IMR-90 (cell line): ENCODE results near the gene MARCHF9. TPM values are rescaled to one million over a fixed set of nuclear protein-coding genes. Genes with fewer than 3 reads are reported as not detected.

Source experiments
- ATAC-seq: fragments of 200-7000 bp; cut with Tn5 transposase; 2 replicates; pipeline ENCODE4 v1.9.1; 2020; ENCODE audit warnings: low read depth, mild to moderate bottlenecking, moderate library complexity
- Bru-seq: library from RNA; stranded (reverse); fragments of 400-500 nt; gene quantifications from one replicate; lab custom pipeline; 2021; lab: Mats Ljungman, UMichigan
- BruChase-seq, 2 experiments: library from RNA; stranded (reverse); fragments of 400-500 nt; gene quantifications; one replicate each; lab custom pipeline; 2021; lab: Mats Ljungman, UMichigan
- BruUV-seq: library from RNA; stranded (reverse); fragments of 400-500 nt; replicated peaks from 2 replicates; lab custom pipeline; 2021; lab: Mats Ljungman, UMichigan
- CTCF ChIA-PET: fragments of 300-600 bp; formaldehyde crosslinking; extraction: SDS; loops from one replicate; lab custom pipeline; 2021; ENCODE audit warnings: antibody characterized with exemption; lab: Yijun Ruan, JAX
- POLR2A ChIA-PET: fragments of 300-600 bp; sonication (Branson Sonifier 250); formaldehyde crosslinking; loops from one replicate; lab custom pipeline; 2022; ENCODE audit warnings: antibody characterized with exemption; ENCODE audit not compliant: unreplicated experiment; lab: Charles Lee
- DNase-seq: peaks from one replicate; pipeline ENCODE4 v3.0.0; 2013
- H2AFZ ChIP-seq: replicated peaks from 2 replicates; pipeline ENCODE3; 2013; ENCODE audit warnings: low read length, mild to moderate bottlenecking; ENCODE audit not compliant: poor library complexity
- H2AK5ac ChIP-seq: 2 replicates; pipeline ENCODE4 v1.6.1; 2013; ENCODE audit warnings: low read depth, low read length, inconsistent platforms
- H2AK9ac ChIP-seq: replicated peaks from 2 replicates; pipeline ENCODE3; 2013; ENCODE audit warnings: mild to moderate bottlenecking, low read depth, low read length, moderate library complexity; ENCODE audit not compliant: poor library complexity
- H2BK120ac ChIP-seq: 2 replicates; pipeline ENCODE4 v1.6.1; 2013; ENCODE audit warnings: low read depth, low read length, inconsistent platforms
- H2BK15ac ChIP-seq: 3 replicates; pipeline ENCODE4 v1.6.1; 2013; ENCODE audit warnings: low read depth, low read length, inconsistent platforms
- H2BK20ac ChIP-seq: 2 replicates; pipeline ENCODE4 v1.6.1; 2013; ENCODE audit warnings: low read depth, mild to moderate bottlenecking, inconsistent platforms, low read length, moderate library complexity
- H2BK5ac ChIP-seq: 2 replicates; pipeline ENCODE4 v1.6.1; 2013; ENCODE audit warnings: mild to moderate bottlenecking, low read depth, low read length, inconsistent platforms; ENCODE audit not compliant: poor library complexity, severe bottlenecking
- H3K14ac ChIP-seq: replicated peaks from 2 replicates; pipeline ENCODE4 v1.6.1; 2013; ENCODE audit warnings: low read depth, low read length, inconsistent platforms
- H3K18ac ChIP-seq: 2 replicates; pipeline ENCODE4 v1.6.1; 2013; ENCODE audit warnings: low read depth, low read length, control low read depth
- H3K23ac ChIP-seq: 2 replicates; pipeline ENCODE4 v1.6.1; 2013; ENCODE audit warnings: low read depth, low read length, inconsistent platforms
- H3K27ac ChIP-seq: 2 replicates; pipeline ENCODE4 v1.5.1; 2013; ENCODE audit warnings: mild to moderate bottlenecking, control low read depth, low read length; ENCODE audit not compliant: insufficient read depth
- H3K27me3 ChIP-seq: 2 replicates; pipeline ENCODE4 v1.6.1; 2013; ENCODE audit warnings: low read length; ENCODE audit not compliant: control insufficient read depth, insufficient read depth
- H3K36me3 ChIP-seq: 2 replicates; pipeline ENCODE4 v1.6.1; 2013; ENCODE audit warnings: low read length, mixed read lengths; ENCODE audit not compliant: control insufficient read depth, insufficient read depth
- H3K4ac ChIP-seq: 2 replicates; pipeline ENCODE4 v1.6.1; 2013; ENCODE audit warnings: low read depth, low read length, inconsistent platforms
- H3K4me1 ChIP-seq: 2 replicates; pipeline ENCODE4 v1.6.1; 2013; ENCODE audit warnings: low read length, mixed read lengths; ENCODE audit not compliant: control insufficient read depth, insufficient read depth
- H3K4me2 ChIP-seq: 2 replicates; pipeline ENCODE4 v1.6.1; 2013; ENCODE audit warnings: low read depth, mild to moderate bottlenecking, control low read depth, low read length, moderate library complexity
- H3K4me3 ChIP-seq: 2 replicates; pipeline ENCODE4 v1.5.1; 2013; ENCODE audit warnings: low read depth, mild to moderate bottlenecking, control low read depth, low read length, moderate library complexity; ENCODE audit not compliant: insufficient read depth
- H3K56ac ChIP-seq: 2 replicates; pipeline ENCODE4 v1.6.1; 2013; ENCODE audit warnings: low read length, inconsistent platforms; ENCODE audit not compliant: insufficient read depth; ENCODE audit errors: extremely low read depth
- H3K79me1 ChIP-seq, 2 experiments: 2 replicates each; pipeline ENCODE4 v1.6.1; 2013; ENCODE audit warnings: low read length in 2 of 2, inconsistent platforms in 1 of 2, low read depth in 1 of 2
- H3K9ac ChIP-seq: 2 replicates; pipeline ENCODE4 v1.6.1; 2013; ENCODE audit warnings: low read depth, low read length, control low read depth
- H3K9me1 ChIP-seq: 2 replicates; pipeline ENCODE4 v1.6.1; 2013; ENCODE audit warnings: low read length, inconsistent platforms; ENCODE audit not compliant: insufficient read depth
- H3K9me3 ChIP-seq: 2 replicates; pipeline ENCODE4 v1.6.1; 2013; ENCODE audit warnings: low read length; ENCODE audit not compliant: control insufficient read depth, insufficient read depth
- H4K20me1 ChIP-seq: 2 replicates; pipeline ENCODE4 v1.6.1; 2013; ENCODE audit warnings: low read length, inconsistent platforms; ENCODE audit not compliant: insufficient read depth
- H4K5ac ChIP-seq: 2 replicates; pipeline ENCODE4 v1.6.1; 2013; ENCODE audit warnings: mild to moderate bottlenecking, low read depth, low read length, control low read depth
- H4K8ac ChIP-seq, 2 experiments: 2 replicates each; pipeline ENCODE4 v1.6.1; 2013; ENCODE audit warnings: low read depth in 2 of 2, low read length in 2 of 2, control low read depth in 1 of 2, inconsistent platforms in 1 of 2
- H4K91ac ChIP-seq: 2 replicates; pipeline ENCODE4 v1.6.1; 2013; ENCODE audit warnings: low read depth, low read length, inconsistent platforms; ENCODE audit not compliant: insufficient read depth
- MAZ ChIP-seq: IDR thresholded peaks from 2 replicates; pipeline ENCODE4 v1.6.1; 2012; ENCODE audit warnings: low read depth, mild to moderate bottlenecking, low read length, improper control_type of control experiment, moderate library complexity, borderline replicate concordance
- RCOR1 ChIP-seq: IDR thresholded peaks from 2 replicates; pipeline ENCODE4 v1.6.1; 2012; ENCODE audit warnings: mild to moderate bottlenecking, low read length, improper control_type of control experiment; ENCODE audit not compliant: insufficient replicate concordance
- WGBS, 2 experiments: methylation state at CpG; one replicate each; pipeline versions ENCODE4 v1.1.5 to v1.1.7; 2013; ENCODE audit warnings: missing lambda C conversion rate in 2 of 2; ENCODE audit not compliant: insufficient read length in 1 of 2; ENCODE audit errors: extremely low coverage in 2 of 2; 5-methylcytosine and 5-hydroxymethylcytosine counted together
- dilution Hi-C: fragments of 300-500 bp; cut with HindIII; formaldehyde crosslinking; loops from one replicate; pipeline ENCODE4 v1.14.3; 2018; ENCODE audit warnings: low sequenced_read_pairs; ENCODE audit not compliant: unreplicated experiment
- in situ Hi-C: fragments of 300-500 bp; cut with MboI; formaldehyde crosslinking; loops from 3 replicates; pipeline ENCODE4 v1.14.3; 2019; ENCODE audit warnings: low sequenced_read_pairs, inconsistent platforms, mixed read lengths
- intact Hi-C: fragments of 100-400 bp; cut with micrococcal nuclease; formaldehyde crosslinking; loops from 2 replicates; pipeline ENCODE4 v1.10.0; 2022
- long read RNA-seq: library from polyadenylated mRNA; unstranded; transcript quantifications from one replicate; pipeline ENCODE4 v2.0.0, GENCODE V29; 2021; ENCODE audit not compliant: unreplicated experiment
- polyA plus RNA-seq, 3 experiments: library from polyadenylated mRNA; depleted of rRNA; stranded (reverse); fragments of >200 nt; gene quantifications; 2 replicates each; pipeline ENCODE4 v1.2.3, GENCODE V29; 2012; ENCODE audit warnings: low replicate concordance in 1 of 3
- total RNA-seq: library from RNA; depleted of rRNA; stranded (reverse); fragments of >200 nt; gene quantifications from 2 replicates; pipeline ENCODE4 v1.2.3, GENCODE V29; 2012; rRNA removed

The MARCHF9 gene
- 1.1 TPM in 2 replicates for total RNA-seq
- 4.7 and 5.4 TPM in 2 replicates for polyA plus RNA-seq (2012; rRNA removed)
- polyA plus RNA-seq (2012; cell fraction: cytosol; rRNA removed), result 3.6 and 5.6 TPM in 2 replicates
- 8.1 and 11.9 TPM in 2 replicates for polyA plus RNA-seq (2012; cell fraction: nucleus; rRNA removed; ENCODE audit: low replicate concordance)
- Bru-seq, nascent RNA, result percentile 44 among the genes with signal in this experiment
- percentile 55 among the genes with signal in this experiment for BruChase-seq, experiment 1, labeled RNA remaining after a 6-hour chase
- BruChase-seq, experiment 2, labeled RNA remaining after a 2-hour chase, result percentile 48 among the genes with signal in this experiment
- long read RNA-seq, partial matches to known transcripts, result 0 of 3 reads
- long read RNA-seq, other reads (novel, unspliced or antisense), result 0 of 3 reads

GRCh38 chr12:57754411-57755193 is at the start of gene MARCHF9:
Gene MARCHF9 (plus strand): TSS chr12:57755103. CDS start chr12:57755529, 426 bp downstream.
- peak within 1 kb of the TSS; percentile 87 for H2AFZ ChIP-seq
- no TSS peak for BruUV-seq

More at GRCh38 chr12:57754411-57755193, at the start of gene MARCHF9:
- H4K5ac ChIP-seq, result no peak within 1 kb of the TSS
- H3K14ac ChIP-seq, result 0 out of 2 replicates have a peak within 1 kb of the TSS, but pooled peaks have one; percentile 40
- H2BK15ac ChIP-seq, result no peak within 1 kb of the TSS
- no peak within 1 kb of the TSS for H3K56ac ChIP-seq
- H3K9me3 ChIP-seq, result no peaks in the 10 kb centered on the region
- ATAC-seq (peak; percentile 3; the same call in 1 of the 2 replicates), DNase-seq (no peak)
- peaks cover 19% of the 10 kb centered on the region for H3K36me3 ChIP-seq
- H2BK20ac ChIP-seq, result no peak within 1 kb of the TSS
- H4K8ac ChIP-seq, result peak within 1 kb of the TSS in 1 of 2 experiments; percentile 35; a peak in 1 of 4 replicates
- H3K79me1 ChIP-seq, result peaks cover 16 to 30% of the 10 kb centered on the region in 2 experiments; a peak in 3 of 4 replicates
- H2AK9ac ChIP-seq, result peak within 1 kb of the TSS; percentile 76
- H3K18ac ChIP-seq, result no peak within 1 kb of the TSS
- peak within 1 kb of the TSS; percentile 83 for H3K23ac ChIP-seq
- H2BK5ac ChIP-seq, result no peak within 1 kb of the TSS
- peak within 1 kb of the TSS; percentile 71; the same call in 1 of the 2 replicates for H2AK5ac ChIP-seq
- peak within 1 kb of the TSS; percentile 42 for H3K9ac ChIP-seq
- intact Hi-C loops, result no loop called here
- peak within 1 kb of the TSS; percentile 81 for H3K4me2 ChIP-seq
- H3K4ac ChIP-seq, result peak within 1 kb of the TSS; percentile 60; the same call in 1 of the 2 replicates
- ChIA-PET CTCF (no interaction called here), POLR2A (no interaction called here)
- H3K9me1 ChIP-seq, result peaks cover 15% of the 10 kb centered on the region
- no peak within 1 kb of the TSS; the same call in 1 of the 2 replicates for H4K91ac ChIP-seq
- H3K27ac ChIP-seq, result no peak within 1 kb of the TSS; the same call in 1 of the 2 replicates
- H3K4me3 ChIP-seq, result peak within 1 kb of the TSS; percentile 59
- H3K27me3 ChIP-seq, result peaks cover 10% of the 10 kb centered on the region
- no peak within 1 kb of the TSS for H2BK120ac ChIP-seq
- in situ Hi-C loops, result no loop called here
- peaks cover 7% of the 10 kb centered on the region; the same call in 1 of the 2 replicates for H4K20me1 ChIP-seq
- peaks cover 7% of the 10 kb centered on the region for H3K4me1 ChIP-seq
- WGBS, 2 experiments, result 2% methylated on average over 4 of the region's 41 CpGs; no CpG with 5 or more reads in 1 of the 2 experiments
- dilution Hi-C loops, result no loop called here
- TF ChIP-seq RCOR1 (no peak), MAZ (peak; percentile 42; the same call in 1 of the 2 replicates)
